T follicular helper cell (primary cell): ENCODE results near the gene SPACA9.

ENCODE experiments used
- DNase-seq: peaks from one replicate; pipeline ENCODE4 v3.0.0-alpha.2; 2020; ENCODE audit warnings: low read depth

SPACA9 gene

GRCh38 chr9:132863096-132863495 lies 15.6 kb upstream of the SPACA9 start:
- no peak for DNase-seq

- DNase-seq, result no peak
These were observed 14.4 kb upstream of the SPACA9 start for GRCh38 chr9:132864277-132864676.

- no peak for DNase-seq
These were observed 14.0 kb upstream of the SPACA9 start for GRCh38 chr9:132864691-132865090.

GRCh38 chr9:132866898-132867297 lies 11.8 kb upstream of the SPACA9 start:
- no peak for DNase-seq

GRCh38 chr9:132869266-132869665 lies 9.4 kb upstream of the SPACA9 start:
- DNase-seq, result no peak

- DNase-seq, result no peak
These were observed 5.3 kb upstream of the SPACA9 start for GRCh38 chr9:132873403-132873802.

GRCh38 chr9:132875159-132875558 lies 3.5 kb upstream of the SPACA9 start:
- DNase-seq, result no peak

- DNase-seq, result no peak
These were observed 1.8 kb upstream of the SPACA9 start for GRCh38 chr9:132876849-132877248.

- DNase-seq, result no peak
These were observed 1.3 kb upstream of the SPACA9 start for GRCh38 chr9:132877458-132877823.

- DNase-seq, result peak; percentile 65
These were observed 639 bp upstream of the SPACA9 start, which contains the start of gene AK8 for GRCh38 chr9:132877824-132878694. TSS of gene AK8 (minus strand) at chr9:132878284. CDS start at chr9:132878255, 29 bp downstream.

GRCh38 chr9:132879457-132880323 lies 992 bp downstream of the SPACA9 start:
- no peak for DNase-seq

- no peak for DNase-seq
These were observed 1.6 kb downstream of the SPACA9 start for GRCh38 chr9:132880324-132880661.

- no peak for DNase-seq
These were observed 3.1 kb downstream of the SPACA9 start for GRCh38 chr9:132881826-132882225.

- DNase-seq, result no peak
These were observed 3.9 kb downstream of the SPACA9 start for GRCh38 chr9:132882616-132883015.

GRCh38 chr9:132883349-132884294 lies 4.9 kb downstream of the SPACA9 start:
- no peak for DNase-seq

GRCh38 chr9:132885720-132886333 lies 7.1 kb downstream of the SPACA9 start:
- DNase-seq, result no peak

GRCh38 chr9:132886334-132886725 lies 7.6 kb downstream of the SPACA9 start:
- DNase-seq, result no peak

- DNase-seq, result no peak
These were observed 8.8 kb downstream of the SPACA9 start for GRCh38 chr9:132887181-132888120.

- DNase-seq, result no peak
These were observed 9.5 kb downstream of the SPACA9 start for GRCh38 chr9:132888151-132888550.

GRCh38 chr9:132892400-132892799 lies 13.7 kb downstream of the SPACA9 start:
- DNase-seq, result no peak
